Activated T-cell treated with anti-CD3 and anti-CD28 coated beads, Interleukin-2, amount 50 U/mL, for 1 hour (primary cell): ENCODE data around the gene C20orf204.

Source experiments
- DNase-seq: peaks from one replicate; pipeline ENCODE4 v3.0.0-alpha.2; 2020

Gene C20orf204

GRCh38 chr20:64072498-64073063 is 36.6 kb downstream of the C20orf204 start:
- no peak for DNase-seq

GRCh38 chr20:64073476-64074183 is 37.6 kb downstream of the C20orf204 start:
- no peak for DNase-seq

GRCh38 chr20:64074184-64074789 is 38.3 kb downstream of the C20orf204 start:
- no peak for DNase-seq

- DNase-seq, result no peak
These were observed 39.0 kb downstream of the C20orf204 start for GRCh38 chr20:64074963-64075362.

GRCh38 chr20:64075556-64075955 is 39.6 kb downstream of the C20orf204 start:
- DNase-seq, result no peak

GRCh38 chr20:64076061-64076997 is 40.3 kb downstream of the C20orf204 start:
- DNase-seq, result no peak

GRCh38 chr20:64077094-64077493 is 41.1 kb downstream of the C20orf204 start:
- peak; percentile 42 for DNase-seq

- no peak for DNase-seq
These were observed 41.5 kb downstream of the C20orf204 start for GRCh38 chr20:64077541-64077875.

- peak; percentile 63 for DNase-seq
These were observed 42.0 kb downstream of the C20orf204 start for GRCh38 chr20:64077876-64078551.

- no peak for DNase-seq
These were observed 42.9 kb downstream of the C20orf204 start for GRCh38 chr20:64078934-64079272.

- peak; percentile 73 for DNase-seq
These were observed 43.5 kb downstream of the C20orf204 start, which contains the start of gene RGS19 for GRCh38 chr20:64079273-64080012. RGS19 (minus strand) TSS chr20:64079518; CDS start chr20:64076886, 2,632 bp downstream.

- DNase-seq, result peak; percentile 66
These were observed 44.2 kb downstream of the C20orf204 start, which contains the start of gene OPRL1 for GRCh38 chr20:64080013-64080812. OPRL1 (plus strand) TSS chr20:64080082; CDS start chr20:64092721, 12,639 bp downstream.

- DNase-seq, result no peak
These were observed 45.0 kb downstream of the C20orf204 start for GRCh38 chr20:64080813-64081623.

- no peak for DNase-seq
These were observed 45.6 kb downstream of the C20orf204 start for GRCh38 chr20:64081624-64081964.

GRCh38 chr20:64082126-64082731 is 46.2 kb downstream of the C20orf204 start:
- DNase-seq, result no peak

- no peak for DNase-seq
These were observed 46.9 kb downstream of the C20orf204 start for GRCh38 chr20:64082820-64083377.

- peak; percentile 72 for DNase-seq
These were observed 47.4 kb downstream of the C20orf204 start for GRCh38 chr20:64083378-64083803.

- no peak for DNase-seq
These were observed 48.1 kb downstream of the C20orf204 start, which contains the start of gene LKAAEAR1 for GRCh38 chr20:64083804-64084684. LKAAEAR1 (minus strand) TSS chr20:64084398; CDS start chr20:64084219, 179 bp downstream.
